Gastrocnemius medialis (tissue), 4 donors: ENCODE data around the gene RYR3. TPM values are rescaled to one million over a fixed set of nuclear protein-coding genes. Genes with fewer than 3 reads are reported as not detected.

Experiments
- ATAC-seq, 2 donors: fragments of 150-250 bp; one replicate each; pipeline ENCODE4 v1.9.1; 2016
- DNase-seq, 2 donors: peaks; one replicate each; pipeline ENCODE4 v3.0.0-alpha.2; 2019
- H3K27ac ChIP-seq, 4 donors: fragments of 200-600 bp; sonication (generic); 1 replicate in 1 of 4; 2 replicates in 3 of 4; pipeline ENCODE4 v1.5.1; 2016 to 2018; ENCODE audit warnings: mild to moderate bottlenecking in 2 of 4, moderate library complexity in 1 of 4
- H3K27me3 ChIP-seq, 3 donors: fragments of 200-600 bp; sonication (generic) in 2 of 3; 1 replicate in 1 of 3; 2 replicates in 2 of 3; pipeline versions ENCODE4 v1.5.1 to v1.6.0; 2016 to 2019; ENCODE audit warnings: mild to moderate bottlenecking in 1 of 3, moderate library complexity in 1 of 3
- H3K36me3 ChIP-seq, 2 donors: fragments of 200-600 bp; sonication (generic) in 1 of 2; one replicate each; pipeline ENCODE4 v1.5.1; 2017 to 2018
- H3K4me1 ChIP-seq, 2 donors: fragments of 200-600 bp; sonication (generic) in 1 of 2; one replicate each; pipeline ENCODE4 v1.5.1; 2016 to 2017; ENCODE audit warnings: mild to moderate bottlenecking in 2 of 2
- H3K4me3 ChIP-seq, 4 donors: fragments of 200-600 bp; sonication (generic) in 3 of 4; 1 replicate in 1 of 4; 2 replicates in 3 of 4; pipeline ENCODE4 v1.5.1; 2016 to 2019; ENCODE audit warnings: mild to moderate bottlenecking in 2 of 4
- H3K9me3 ChIP-seq, 3 donors: fragments of 200-600 bp; sonication (generic) in 2 of 3; 1 replicate in 1 of 3; 2 replicates in 2 of 3; pipeline ENCODE4 v1.5.1; 2016 to 2019
- POLR2A ChIP-seq, 2 donors: fragments of 450-650 bp; IDR thresholded peaks; one replicate each; pipeline ENCODE4 v1.6.1; 2017; ENCODE audit warnings: antibody characterized with exemption in 2 of 2, mild to moderate bottlenecking in 2 of 2, moderate library complexity in 2 of 2
- in situ Hi-C, 4 donors: fragments of 200-750 bp; cut with MboI; loops; one replicate each; pipeline versions ENCODE4 v1.15.0 to v1.8.0; 2017; ENCODE audit warnings: low sequenced_read_pairs in 4 of 4
- intact Hi-C: fragments of 100-400 bp; cut with DNase I; formaldehyde crosslinking; loops from one replicate; pipeline ENCODE4 v1.15.1; 2023; ENCODE audit warnings: low total_unique reads
- total RNA-seq, 4 donors: library from RNA; depleted of rRNA; stranded (reverse); fragments of >200 nt; gene quantifications; one replicate each; pipeline versions ENCODE4 v1.1.0 to v1.2.3, GENCODE V29; 2016
- TF ChIP-seq, protein P1 (sequence below), 5 experiments: fragments of 450-650 bp in 3 of 5; fragments of 200-600 bp in 2 of 5; sonication (generic) in 2 of 5; IDR thresholded peaks in 4 of 5; conservative IDR thresholded peaks in 1 of 5; 1 replicate in 4 of 5; 2 replicates in 1 of 5; pipeline ENCODE4 v1.5.1; 2016 to 2019; ENCODE audit warnings: antibody characterized with exemption in 5 of 5, mild to moderate bottlenecking in 3 of 5, moderate library complexity in 3 of 5

Gene RYR3
- total RNA-seq, 4 donors from 2014 or later, result 7.6 to 30.9 (median 20.6) TPM

DNA sequence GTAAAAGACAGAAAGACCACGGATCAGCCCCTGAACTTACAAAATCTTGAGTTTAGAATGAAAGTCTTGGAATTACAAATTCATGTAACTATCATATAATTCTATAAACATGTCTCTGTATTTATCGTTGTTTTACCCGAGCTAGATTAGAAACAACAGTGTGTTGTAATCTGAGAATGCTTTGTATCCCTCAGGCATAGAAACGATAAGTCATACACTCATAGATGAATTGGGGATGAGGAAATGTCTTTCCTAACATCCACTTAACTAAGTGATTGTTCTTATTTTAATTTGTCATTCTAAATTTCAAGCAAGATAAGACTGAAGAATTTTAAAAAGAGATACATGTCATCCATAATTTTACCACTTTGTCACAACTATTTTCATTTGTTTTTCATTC lies 165.3 kb downstream of the RYR3 start:
- intact Hi-C loops, result no loop called here
- Histone ChIP-seq H3K4me3 (no peak overlapping the region), H3K27ac (peak overlapping the region in 3 of 4 donors; percentile 2 to 54 (median 49)), H3K9me3 (no peaks in the 10 kb centered on the region), H3K36me3 (no peaks in the 10 kb centered on the region), H3K4me1 (peaks cover 11 to 13% of the 10 kb centered on the region in 2 donors), H3K27me3 (no peaks in the 10 kb centered on the region)
- DNase-seq (no peak), ATAC-seq (no peak)
- in situ Hi-C loops, result loop anchor here in 1 of 4 donors (10.0 kb wide), 1 partner anchor 81 kb away; no protein-coding TSS in a partner anchor
- TF ChIP-seq POLR2A (IDR thresholded peaks at IDR 0.05), result no peak
- TF ChIP-seq, protein P1, sequence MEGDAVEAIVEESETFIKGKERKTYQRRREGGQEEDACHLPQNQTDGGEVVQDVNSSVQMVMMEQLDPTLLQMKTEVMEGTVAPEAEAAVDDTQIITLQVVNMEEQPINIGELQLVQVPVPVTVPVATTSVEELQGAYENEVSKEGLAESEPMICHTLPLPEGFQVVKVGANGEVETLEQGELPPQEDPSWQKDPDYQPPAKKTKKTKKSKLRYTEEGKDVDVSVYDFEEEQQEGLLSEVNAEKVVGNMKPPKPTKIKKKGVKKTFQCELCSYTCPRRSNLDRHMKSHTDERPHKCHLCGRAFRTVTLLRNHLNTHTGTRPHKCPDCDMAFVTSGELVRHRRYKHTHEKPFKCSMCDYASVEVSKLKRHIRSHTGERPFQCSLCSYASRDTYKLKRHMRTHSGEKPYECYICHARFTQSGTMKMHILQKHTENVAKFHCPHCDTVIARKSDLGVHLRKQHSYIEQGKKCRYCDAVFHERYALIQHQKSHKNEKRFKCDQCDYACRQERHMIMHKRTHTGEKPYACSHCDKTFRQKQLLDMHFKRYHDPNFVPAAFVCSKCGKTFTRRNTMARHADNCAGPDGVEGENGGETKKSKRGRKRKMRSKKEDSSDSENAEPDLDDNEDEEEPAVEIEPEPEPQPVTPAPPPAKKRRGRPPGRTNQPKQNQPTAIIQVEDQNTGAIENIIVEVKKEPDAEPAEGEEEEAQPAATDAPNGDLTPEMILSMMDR (IDR thresholded peaks at IDR 0.05 in 4 of 5, conservative IDR thresholded peaks at IDR 0.05 in 1 of 5), result no peak

DNA sequence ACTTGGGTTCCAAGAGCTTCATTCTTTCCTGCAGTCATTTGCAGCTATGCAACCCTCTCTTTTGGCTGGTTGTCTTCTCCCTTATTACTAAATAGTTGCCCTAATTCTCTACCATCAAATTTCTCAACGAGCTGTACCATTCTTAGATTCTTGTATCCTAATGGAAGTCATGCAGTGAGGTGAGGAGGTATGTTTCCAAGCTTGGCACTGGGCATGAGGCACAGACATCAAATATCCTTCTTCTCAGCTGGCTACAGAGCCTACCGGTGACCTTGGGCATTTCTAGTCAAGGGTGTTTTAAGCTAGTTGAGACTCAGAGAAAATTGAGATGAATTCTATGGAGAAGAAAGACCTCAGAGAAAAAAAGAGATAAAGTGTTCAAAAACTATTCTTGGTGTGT lies 166.1 kb downstream of the RYR3 start:
- Histone ChIP-seq H3K27me3 (no peaks in the 10 kb centered on the region), H3K9me3 (no peaks in the 10 kb centered on the region), H3K4me1 (peaks cover 11 to 13% of the 10 kb centered on the region in 2 donors), H3K27ac (peak overlapping the region in 3 of 4 donors; percentile 47 to 54 (median 49)), H3K36me3 (no peaks in the 10 kb centered on the region), H3K4me3 (no peak overlapping the region)
- DNase-seq (peak in 1 of 2 donors; percentile 51), ATAC-seq (peak; percentile 87 to 88)
- intact Hi-C loops (no loop called here), in situ Hi-C loops (loop anchor here in 1 of 4 donors (10.0 kb wide), 1 partner anchor 82 kb away; no protein-coding TSS in a partner anchor)
- no peak for TF ChIP-seq POLR2A (IDR thresholded peaks at IDR 0.05)
- TF ChIP-seq, protein P1 (IDR thresholded peaks at IDR 0.05 in 4 of 5, conservative IDR thresholded peaks at IDR 0.05 in 1 of 5), result no peak

DNA sequence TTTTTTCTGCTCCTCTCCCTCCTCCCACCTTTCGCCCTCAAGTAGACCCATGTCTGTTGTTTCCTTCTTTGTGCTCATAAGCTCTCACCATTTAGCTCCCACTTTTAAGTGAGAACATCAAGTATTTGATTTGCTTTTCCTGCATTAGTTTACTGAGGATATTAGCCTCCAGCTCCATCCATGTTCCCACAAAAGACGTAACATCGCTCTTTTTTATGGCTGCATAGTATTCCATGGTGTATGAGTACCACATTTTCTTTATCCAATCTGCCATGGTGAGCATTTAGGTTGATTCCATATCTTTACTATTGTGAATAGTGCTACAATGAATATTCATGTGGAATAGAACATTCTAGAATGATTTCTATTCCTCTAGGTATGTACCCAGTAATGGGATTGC lies 178.6 kb downstream of the RYR3 start:
- H3K36me3 ChIP-seq, result no peaks in the 10 kb centered on the region
- H3K27me3 ChIP-seq, result no peaks in the 10 kb centered on the region
- H3K4me3 ChIP-seq, result no peak overlapping the region
- in situ Hi-C loops (no loop called here), intact Hi-C loops (no loop called here)
- H3K9me3 ChIP-seq, result no peaks in the 10 kb centered on the region
- H3K27ac ChIP-seq, result no peak overlapping the region
- no peak for DNase-seq
- ATAC-seq, result no peak
- TF ChIP-seq, protein P1 (IDR thresholded peaks at IDR 0.05 in 4 of 5, conservative IDR thresholded peaks at IDR 0.05 in 1 of 5), result no peak
- no peak for TF ChIP-seq POLR2A (IDR thresholded peaks at IDR 0.05)
- H3K4me1 ChIP-seq, result no peaks in the 10 kb centered on the region

DNA sequence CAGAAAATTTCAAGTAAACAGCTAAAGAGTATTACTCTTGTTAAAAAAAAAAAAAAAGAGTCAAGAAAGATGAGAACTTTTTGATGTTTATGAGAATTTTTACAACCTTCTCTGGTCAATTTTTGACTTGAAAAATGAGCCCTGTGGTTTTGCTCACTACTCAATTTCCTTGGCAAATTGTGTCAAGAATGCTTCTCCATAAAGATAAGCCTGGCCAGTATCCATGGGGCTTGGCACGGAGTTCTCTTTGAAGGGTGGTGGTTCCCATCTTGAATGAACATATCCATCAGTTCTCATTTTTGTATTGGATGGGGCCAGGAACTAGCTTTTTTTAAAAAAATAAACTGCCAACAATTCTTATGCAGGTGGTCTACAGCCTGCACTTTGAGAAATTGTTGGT lies 179.9 kb downstream of the RYR3 start:
- TF ChIP-seq POLR2A (IDR thresholded peaks at IDR 0.05), result no peak
- TF ChIP-seq, protein P1 (IDR thresholded peaks at IDR 0.05 in 4 of 5, conservative IDR thresholded peaks at IDR 0.05 in 1 of 5), result no peak
- Histone ChIP-seq H3K9me3 (no peaks in the 10 kb centered on the region), H3K27me3 (no peaks in the 10 kb centered on the region), H3K4me3 (no peak overlapping the region), H3K36me3 (no peaks in the 10 kb centered on the region), H3K27ac (no peak overlapping the region), H3K4me1 (no peaks in the 10 kb centered on the region)
- intact Hi-C loops, result no loop called here
- DNase-seq (no peak), ATAC-seq (no peak)
- in situ Hi-C loops, result no loop called here
